ENCODE data around the gene HDDC3. TPM values are rescaled to one million over a fixed set of nuclear protein-coding genes. Genes with fewer than 3 reads are reported as not detected.

HDDC3 gene
- total RNA-seq, 1 experiment from 2014 or later, result 26.7 TPM

DNA sequence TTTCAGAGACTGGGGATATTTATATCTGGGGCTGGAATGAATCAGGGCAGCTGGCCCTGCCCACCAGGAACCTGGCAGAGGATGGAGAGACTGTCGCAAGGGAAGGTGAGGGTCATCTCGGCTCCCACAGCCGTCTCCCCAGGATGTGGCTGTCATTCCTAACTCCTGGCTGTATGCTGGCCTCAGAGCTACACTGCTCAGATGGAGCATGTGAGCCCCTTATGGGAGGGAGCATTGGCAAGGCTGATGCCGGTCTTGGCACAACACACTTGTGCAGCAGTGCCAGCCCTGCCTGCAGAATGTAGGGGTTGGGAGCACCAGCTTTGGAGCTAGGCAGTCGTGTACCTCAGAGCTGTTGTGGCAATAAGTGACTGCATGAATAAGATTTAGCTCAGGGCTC lies 27.5 kb upstream of the HDDC3 start:
- no peak for DNase-seq
- no TSS peak for BruUV-seq (replicated peaks)
- Mint-ChIP-seq H3K27me3 (ENCODE audit: unreplicated experiment) (no peaks in the 10 kb centered on the region), H3K4me3 (ENCODE audit: low read depth, unreplicated experiment) (no peak overlapping the region), H3K4me1 (ENCODE audit: low read depth, unreplicated experiment) (no peaks in the 10 kb centered on the region), H3K36me3 (ENCODE audit: insufficient read depth, unreplicated experiment) (peaks cover 52% of the 10 kb centered on the region), H3K27ac (ENCODE audit: unreplicated experiment) (no peak overlapping the region), H3K9me3 (ENCODE audit: low read depth, unreplicated experiment) (no peaks in the 10 kb centered on the region)
- intact Hi-C loops (cut with micrococcal nuclease; ENCODE audit: unreplicated experiment), result loop anchor here (5.0 to 10.0 kb wide), 2 partner anchors 72 to 315 kb away; no protein-coding TSS in a partner anchor
- TF ChIP-seq, protein P1, sequence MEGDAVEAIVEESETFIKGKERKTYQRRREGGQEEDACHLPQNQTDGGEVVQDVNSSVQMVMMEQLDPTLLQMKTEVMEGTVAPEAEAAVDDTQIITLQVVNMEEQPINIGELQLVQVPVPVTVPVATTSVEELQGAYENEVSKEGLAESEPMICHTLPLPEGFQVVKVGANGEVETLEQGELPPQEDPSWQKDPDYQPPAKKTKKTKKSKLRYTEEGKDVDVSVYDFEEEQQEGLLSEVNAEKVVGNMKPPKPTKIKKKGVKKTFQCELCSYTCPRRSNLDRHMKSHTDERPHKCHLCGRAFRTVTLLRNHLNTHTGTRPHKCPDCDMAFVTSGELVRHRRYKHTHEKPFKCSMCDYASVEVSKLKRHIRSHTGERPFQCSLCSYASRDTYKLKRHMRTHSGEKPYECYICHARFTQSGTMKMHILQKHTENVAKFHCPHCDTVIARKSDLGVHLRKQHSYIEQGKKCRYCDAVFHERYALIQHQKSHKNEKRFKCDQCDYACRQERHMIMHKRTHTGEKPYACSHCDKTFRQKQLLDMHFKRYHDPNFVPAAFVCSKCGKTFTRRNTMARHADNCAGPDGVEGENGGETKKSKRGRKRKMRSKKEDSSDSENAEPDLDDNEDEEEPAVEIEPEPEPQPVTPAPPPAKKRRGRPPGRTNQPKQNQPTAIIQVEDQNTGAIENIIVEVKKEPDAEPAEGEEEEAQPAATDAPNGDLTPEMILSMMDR (IDR thresholded peaks at IDR 0.05; ENCODE audit: unreplicated experiment), result no peak
- CTCF ChIA-PET, result no interaction called here

- no TSS peak for BruUV-seq (replicated peaks)
- no peak for DNase-seq
- H3K27me3 Mint-ChIP-seq (ENCODE audit: unreplicated experiment), result no peaks in the 10 kb centered on the region
- no peaks in the 10 kb centered on the region for H3K9me3 Mint-ChIP-seq (ENCODE audit: low read depth, unreplicated experiment)
- no peak overlapping the region for H3K27ac Mint-ChIP-seq (ENCODE audit: unreplicated experiment)
- H3K4me3 Mint-ChIP-seq (ENCODE audit: low read depth, unreplicated experiment), result no peak overlapping the region
- CTCF ChIA-PET, result interaction anchor here (0.5 kb wide), 1 partner anchor 30 kb away, joined by 3 read pairs; no protein-coding TSS in a partner anchor
- intact Hi-C loops (cut with micrococcal nuclease; ENCODE audit: unreplicated experiment), result loop anchor here (5.0 to 10.0 kb wide), 2 partner anchors 73 to 316 kb away; no protein-coding TSS in a partner anchor
- no peaks in the 10 kb centered on the region for H3K4me1 Mint-ChIP-seq (ENCODE audit: low read depth, unreplicated experiment)
- peaks cover 58% of the 10 kb centered on the region for H3K36me3 Mint-ChIP-seq (ENCODE audit: insufficient read depth, unreplicated experiment)
- TF ChIP-seq, protein P1 (IDR thresholded peaks at IDR 0.05; ENCODE audit: unreplicated experiment), result no peak
Measured at GRCh38 chr15:90959028-90959595, 26.8 kb upstream of the HDDC3 start.

DNA sequence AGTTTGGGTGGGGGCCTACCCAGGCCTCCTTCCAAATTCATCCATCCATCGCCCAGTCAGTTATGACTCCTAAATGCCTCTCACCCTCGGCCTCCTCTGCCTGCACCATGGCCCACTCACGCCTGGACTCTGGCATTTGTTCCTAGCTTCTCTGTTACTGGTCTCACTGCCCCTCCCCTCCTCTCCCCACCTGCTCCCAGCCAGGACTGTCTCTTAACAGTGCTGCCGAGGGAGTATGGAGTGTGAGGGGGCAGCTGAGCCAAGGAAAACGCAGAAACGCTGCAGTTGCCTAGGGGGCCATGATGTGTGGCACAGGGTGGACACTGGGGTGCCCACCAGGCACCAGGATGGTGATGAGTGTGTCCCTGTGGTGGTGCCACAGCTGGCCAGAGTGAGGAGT lies 25.4 kb upstream of the HDDC3 start:
- Mint-ChIP-seq H3K4me1 (ENCODE audit: low read depth, unreplicated experiment) (no peaks in the 10 kb centered on the region), H3K9me3 (ENCODE audit: low read depth, unreplicated experiment) (no peaks in the 10 kb centered on the region), H3K27ac (ENCODE audit: unreplicated experiment) (peak overlapping the region; percentile 39), H3K27me3 (ENCODE audit: unreplicated experiment) (no peaks in the 10 kb centered on the region), H3K36me3 (ENCODE audit: insufficient read depth, unreplicated experiment) (peaks cover 63% of the 10 kb centered on the region), H3K4me3 (ENCODE audit: low read depth, unreplicated experiment) (peak overlapping the region; percentile 40)
- DNase-seq, result no peak
- CTCF ChIA-PET, result interaction anchor here (0.7 kb wide), 1 partner anchor 92 kb away, joined by 3 read pairs; no protein-coding TSS in a partner anchor
- intact Hi-C loops (cut with micrococcal nuclease; ENCODE audit: unreplicated experiment), result loop anchor here (5.0 to 10.0 kb wide), 2 partner anchors 75 to 317 kb away; no protein-coding TSS in a partner anchor
- no TSS peak for BruUV-seq (replicated peaks)
- TF ChIP-seq, protein P1 (IDR thresholded peaks at IDR 0.05; ENCODE audit: unreplicated experiment), result no peak

GRCh38 chr15:90957031-90957790 lies 24.9 kb upstream of the HDDC3 start:
- Mint-ChIP-seq H3K9me3 (ENCODE audit: low read depth, unreplicated experiment) (no peaks in the 10 kb centered on the region), H3K27me3 (ENCODE audit: unreplicated experiment) (no peaks in the 10 kb centered on the region), H3K27ac (ENCODE audit: unreplicated experiment) (peak overlapping the region; percentile 39), H3K4me1 (ENCODE audit: low read depth, unreplicated experiment) (no peaks in the 10 kb centered on the region), H3K36me3 (ENCODE audit: insufficient read depth, unreplicated experiment) (peaks cover 65% of the 10 kb centered on the region), H3K4me3 (ENCODE audit: low read depth, unreplicated experiment) (peak overlapping the region; percentile 40)
- TF ChIP-seq, protein P1 (IDR thresholded peaks at IDR 0.05; ENCODE audit: unreplicated experiment), result no peak
- no TSS peak for BruUV-seq (replicated peaks)
- DNase-seq, result no peak
- CTCF ChIA-PET, result interaction anchor here (0.7 to 3.2 kb wide), 5 partner anchors 25 to 314 kb away, joined by 3 to 23 read pairs (median 4); partner anchors contain the start of genes HDDC3 and PRC1
- intact Hi-C loops (cut with micrococcal nuclease; ENCODE audit: unreplicated experiment), result loop anchor here (5.0 to 10.0 kb wide), 2 partner anchors 75 to 318 kb away; no protein-coding TSS in a partner anchor

All from Calu3 (cell line).